ENCODE measurements around the gene KPNA4.

- TF ChIP-seq HDGF (IDR thresholded peaks at IDR 0.05; ENCODE audit: borderline replicate concordance) (no peak), SP1 (IDR thresholded peaks at IDR 0.05) (no peak)
These were observed 22.7 kb upstream of the KPNA4 start for GRCh38 chr3:160588023-160588422.
